Eye (tissue), 1 donor: ENCODE results near the gene SPRING1.
"Not testable (repeated sequence)": the region's sequence is repeated elsewhere in the genome, so short reads cannot be mapped to it uniquely, and the experiment has no call there.

Experiments used
- DNase-seq: peaks from one replicate; pipeline ENCODE4 v3.0.0-alpha.2; 2015

The SPRING1 gene

GRCh38 chr12:116737774-116738657 is at the start of gene SPRING1, which contains the start of gene RNFT2:
Gene SPRING1, minus strand, starts transcription at chr12:116738069. Its CDS starts 169 bp downstream, at chr12:116737900.
Gene RNFT2, plus strand, starts transcription at chr12:116738315. Its CDS starts 2,183 bp downstream, at chr12:116740498.
- DNase-seq: peak; percentile 99

- no peak for DNase-seq
Measured at GRCh38 chr12:116784238-116784612, 46.4 kb upstream of the SPRING1 start.

GRCh38 chr12:116783525-116784237 is 45.8 kb upstream of the SPRING1 start:
- DNase-seq: no peak

DNA sequence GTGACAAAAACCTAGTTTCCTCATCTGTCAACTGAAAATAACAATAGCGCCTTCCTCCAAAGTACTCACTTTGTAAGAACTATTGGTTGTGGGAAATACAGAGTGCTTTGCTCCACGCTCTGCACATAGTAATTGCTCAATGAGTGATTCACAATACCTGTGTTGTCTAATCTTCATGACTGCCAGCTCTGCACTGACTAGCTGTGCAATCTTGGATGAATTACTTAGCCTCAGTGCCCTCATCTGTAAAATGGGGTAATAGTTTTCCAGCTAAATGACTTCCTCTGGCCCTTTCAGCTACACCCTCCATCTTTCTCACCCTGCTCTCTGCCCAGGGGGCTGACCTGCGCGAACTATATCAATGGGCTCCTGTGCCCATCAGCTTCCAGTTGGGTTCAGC is 43.1 kb upstream of the SPRING1 start:
- DNase-seq: no peak

- DNase-seq: no peak
Measured at GRCh38 chr12:116779597-116779996, 41.7 kb upstream of the SPRING1 start.

GRCh38 chr12:116777245-116777644 is 39.4 kb upstream of the SPRING1 start:
- no peak for DNase-seq

DNA sequence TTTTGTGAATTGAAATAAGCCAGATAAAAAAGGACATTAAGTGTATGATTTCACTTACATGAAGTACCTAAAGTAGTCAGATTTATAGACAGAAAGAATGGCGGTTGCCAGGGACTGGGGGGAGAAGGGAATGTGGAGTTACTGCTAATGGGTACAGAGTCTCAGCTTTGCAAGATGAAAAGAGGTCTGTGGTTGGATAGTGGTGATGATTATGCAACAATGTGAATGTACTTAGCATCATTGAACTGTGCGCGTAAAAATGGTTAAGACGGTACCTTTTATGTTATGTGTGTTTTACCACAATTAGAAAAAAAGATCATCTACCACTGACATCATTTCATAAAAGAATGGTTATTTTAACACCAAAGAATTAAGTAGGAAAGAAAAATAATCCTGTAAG is 36.2 kb upstream of the SPRING1 start:
- DNase-seq: no peak

DNA sequence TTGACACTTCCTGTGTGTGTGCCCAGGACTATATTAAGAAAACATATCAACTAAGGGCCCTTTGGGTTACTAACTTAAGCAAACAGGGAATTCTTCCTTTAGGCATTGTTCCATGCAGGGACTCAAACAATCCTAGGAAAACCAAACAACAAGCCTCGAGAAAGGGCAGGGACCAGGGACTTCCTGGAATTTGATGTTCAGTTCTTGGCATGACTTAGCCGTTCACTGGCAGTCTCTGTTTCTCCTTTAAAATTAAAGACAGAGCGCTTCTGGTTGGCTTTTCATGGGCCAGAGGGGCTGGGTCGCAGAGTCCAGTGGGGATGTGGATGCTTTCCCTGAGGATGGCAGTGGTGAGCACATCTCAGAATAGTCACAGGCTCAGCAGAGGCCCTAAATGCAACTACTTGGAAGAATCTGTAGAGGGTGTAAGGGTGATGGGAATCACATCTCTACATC is 35.4 kb upstream of the SPRING1 start:
- no peak for DNase-seq

- DNase-seq: no peak
Measured at GRCh38 chr12:116771651-116772050, 33.8 kb upstream of the SPRING1 start.

- no peak for DNase-seq
Measured at GRCh38 chr12:116766746-116767145, 28.9 kb upstream of the SPRING1 start.

DNA sequence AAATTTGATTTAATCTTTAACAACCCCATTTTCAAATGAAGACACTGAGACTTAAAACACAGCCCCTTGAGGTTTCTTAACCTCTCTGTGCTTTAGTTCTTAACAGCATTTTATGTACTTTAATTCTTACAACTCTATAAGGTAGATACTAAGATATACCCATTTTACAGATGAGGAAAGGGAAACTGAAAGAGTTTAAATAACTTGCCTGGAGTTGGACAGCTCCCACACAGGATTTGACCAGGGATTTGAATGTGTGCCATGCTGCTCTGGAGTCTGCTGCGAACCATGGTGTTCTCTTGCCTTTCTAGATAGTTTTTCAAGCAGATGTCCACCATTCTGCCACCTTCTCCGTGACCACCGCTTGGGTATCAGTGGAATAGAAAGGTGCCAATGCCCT is 28.4 kb upstream of the SPRING1 start:
- DNase-seq: no peak

DNA sequence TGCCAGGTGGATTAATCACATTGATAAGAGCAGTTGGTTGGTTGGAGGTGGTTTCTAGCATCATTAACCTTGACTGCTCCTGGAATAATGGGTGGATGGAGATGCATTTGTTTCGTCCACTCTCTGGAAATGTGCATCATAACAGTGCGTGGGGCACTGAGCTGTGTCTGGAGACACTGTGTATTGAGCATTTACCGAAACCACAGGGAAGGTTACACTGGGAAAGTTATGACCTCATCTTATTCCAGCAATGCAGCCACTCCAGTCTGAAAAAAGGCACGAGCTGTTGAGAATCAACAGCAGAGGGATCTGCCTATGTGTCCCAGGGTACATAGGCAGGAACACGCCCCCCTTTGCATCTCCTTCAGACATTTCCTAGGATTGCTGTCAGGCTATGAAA is 27.4 kb upstream of the SPRING1 start:
- no peak for DNase-seq

DNA sequence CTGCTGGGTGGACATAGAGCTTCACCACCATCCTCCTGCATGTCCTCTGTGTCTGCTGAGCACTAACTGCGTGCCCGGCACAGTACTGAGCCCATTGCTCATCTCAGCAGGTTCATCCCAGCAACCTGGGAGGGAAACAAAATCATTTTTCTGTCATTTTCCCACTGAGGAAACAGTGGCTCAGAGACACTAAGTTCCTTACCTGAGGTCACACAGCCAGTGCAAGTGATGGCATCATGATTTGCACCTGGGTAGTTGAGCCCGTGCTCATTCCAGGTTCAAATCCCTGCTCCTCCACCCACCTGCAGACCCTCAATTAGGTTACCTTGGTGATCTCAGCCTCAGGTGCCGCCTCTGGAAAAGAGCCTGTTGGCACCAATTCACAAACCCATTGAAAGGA is 23.6 kb upstream of the SPRING1 start:
- DNase-seq: no peak

DNA sequence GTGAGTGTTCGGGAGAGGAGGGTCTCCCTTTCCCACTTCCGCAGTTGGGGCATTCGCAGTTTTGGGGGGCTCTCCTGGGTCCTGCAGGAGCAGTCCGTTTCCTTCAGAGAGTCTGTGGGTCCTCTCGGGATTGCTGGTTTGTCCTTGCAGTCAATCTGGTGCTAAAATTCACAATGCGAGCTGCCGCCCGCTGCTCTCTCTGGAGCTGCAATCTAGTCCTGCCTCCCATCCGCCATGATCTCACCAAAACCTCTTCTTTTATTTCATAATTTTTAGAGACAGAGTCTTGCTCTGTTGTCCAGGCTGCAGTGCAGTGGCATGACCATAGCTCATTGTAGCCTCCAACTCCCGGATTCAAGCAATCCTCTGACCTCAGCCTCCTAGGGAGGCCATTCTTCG is 22.8 kb upstream of the SPRING1 start:
- DNase-seq: no peak

GRCh38 chr12:116759783-116760621 is 22.1 kb upstream of the SPRING1 start:
- DNase-seq: peak; percentile 41

GRCh38 chr12:116754783-116755182 is 16.9 kb upstream of the SPRING1 start:
- not testable (repeated sequence) for DNase-seq

DNA sequence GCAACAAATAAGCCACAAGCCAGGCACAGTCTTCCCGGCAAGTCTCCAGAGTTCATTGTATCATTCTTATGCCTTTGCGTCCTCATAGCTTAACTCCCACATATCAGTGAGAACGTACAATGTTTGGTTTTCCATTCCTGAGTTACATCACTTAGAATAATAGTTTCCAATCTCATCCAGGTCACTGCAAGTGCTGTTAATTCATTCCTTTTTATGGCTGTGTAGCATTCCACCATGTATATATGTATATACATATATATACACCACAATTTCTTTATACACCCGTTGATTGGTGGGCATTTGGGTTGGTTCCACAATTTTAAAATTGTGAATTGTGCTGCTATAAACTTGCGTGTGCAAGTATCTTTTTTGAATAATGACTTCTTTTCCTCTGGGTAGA is 16.2 kb upstream of the SPRING1 start:
- not testable (repeated sequence) for DNase-seq

DNA sequence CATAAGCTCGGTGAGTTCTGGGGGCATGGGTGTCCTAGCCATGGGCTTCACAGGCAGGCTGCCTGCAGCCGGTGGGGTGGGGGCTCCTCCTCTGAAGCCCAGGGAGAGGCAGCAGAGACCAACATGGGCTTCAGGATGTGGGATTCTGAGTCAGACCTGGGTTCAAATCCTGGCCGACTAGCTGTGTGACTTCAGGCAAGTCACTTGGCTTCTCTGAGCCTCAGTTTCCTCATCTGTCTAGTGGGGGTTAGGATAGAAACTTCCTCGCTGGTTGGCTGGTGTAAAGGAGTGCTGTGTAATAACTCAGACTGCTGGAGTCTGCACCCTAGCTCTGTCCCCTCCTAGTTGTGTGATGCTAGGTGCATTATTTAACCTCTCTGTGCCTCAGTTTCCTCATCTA is 12.4 kb upstream of the SPRING1 start:
- no peak for DNase-seq

DNA sequence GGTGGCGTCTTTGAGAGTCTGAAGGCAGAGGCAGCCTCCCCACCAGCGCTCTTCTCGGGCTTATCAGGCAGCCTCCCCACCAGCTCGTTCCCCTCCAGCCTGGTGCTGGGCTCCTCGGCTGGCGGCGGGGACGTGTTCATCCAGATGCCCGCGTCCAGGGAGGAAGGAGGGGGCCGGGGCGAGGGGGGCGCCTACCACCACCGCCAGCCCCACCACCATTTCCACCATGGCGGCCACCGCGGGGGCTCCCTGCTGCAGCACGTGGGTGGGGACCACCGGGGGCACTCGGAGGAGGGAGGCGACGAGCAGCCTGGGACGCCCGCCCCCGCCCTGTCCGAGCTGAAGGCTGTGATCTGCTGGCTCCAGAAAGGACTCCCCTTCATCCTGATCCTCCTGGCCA is 12.0 kb upstream of the SPRING1 start:
- no peak for DNase-seq

GRCh38 chr12:116745554-116745953 is 7.7 kb upstream of the SPRING1 start:
- no peak for DNase-seq

GRCh38 chr12:116744766-116745165 is 6.9 kb upstream of the SPRING1 start:
- DNase-seq: no peak

- not testable (repeated sequence) for DNase-seq
Measured at GRCh38 chr12:116742787-116743186, 4.9 kb upstream of the SPRING1 start.

GRCh38 chr12:116739381-116739887 is 1.6 kb upstream of the SPRING1 start:
- DNase-seq: no peak
